CD4-positive, CD25-positive, alpha-beta regulatory T cell (primary cell): Measurements from ENCODE around the gene VPS18. TPM values are rescaled to one million over a fixed set of nuclear protein-coding genes. Genes with fewer than 3 reads are reported as not detected.
A peak's percentile ranks its signal among the peaks of the same experiment; 100 is the strongest.

ENCODE experiments used
- ATAC-seq, 2 donors: fragments of 150-1000 bp; cut with Tn5 transposase; one replicate each; pipeline ENCODE4 v1.10.0; 2021; ENCODE audit warnings: low read depth in 2 of 2, moderate number of reproducible peaks in 2 of 2, moderate library complexity in 1 of 2
- DNase-seq, 3 donors: peaks; one replicate each; pipeline versions ENCODE4 v3.0.0 to v3.0.0-alpha.2; 2012 to 2022; ENCODE audit warnings: mixed read lengths in 1 of 3
- H3K27ac ChIP-seq: one replicate; pipeline ENCODE4 v1.7.0; 2013; ENCODE audit warnings: mild to moderate bottlenecking, low read length; ENCODE audit not compliant: insufficient read depth, poor library complexity, severe bottlenecking
- H3K27me3 ChIP-seq: one replicate; pipeline ENCODE4 v1.7.0; 2013; ENCODE audit warnings: low read length; ENCODE audit not compliant: control insufficient read depth, insufficient read depth
- H3K36me3 ChIP-seq: one replicate; pipeline ENCODE4 v1.7.0; 2013; ENCODE audit warnings: mild to moderate bottlenecking, low read length, moderate library complexity; ENCODE audit not compliant: control insufficient read depth, insufficient read depth
- H3K4me1 ChIP-seq: 2 replicates; pipeline ENCODE4 v1.7.0; 2013; ENCODE audit warnings: mild to moderate bottlenecking, low read length; ENCODE audit not compliant: insufficient read depth, control insufficient read depth, poor library complexity, severe bottlenecking
- H3K4me3 ChIP-seq: one replicate; pipeline ENCODE4 v1.7.0; 2013; ENCODE audit warnings: low read depth, mild to moderate bottlenecking, low read length, moderate library complexity
- H3K9me3 ChIP-seq, 2 experiments: 1 replicate in 1 of 2; 2 replicates in 1 of 2; pipeline ENCODE4 v1.7.0; 2013; ENCODE audit warnings: low read length in 2 of 2, mild to moderate bottlenecking in 1 of 2, moderate library complexity in 1 of 2; ENCODE audit not compliant: control insufficient read depth in 2 of 2
- H3K27ac Mint-ChIP-seq, 3 donors: one replicate each; pipeline ENCODE4 v1.8.0; 2020 to 2022; ENCODE audit warnings: mild to moderate bottlenecking in 3 of 3, mixed read lengths in 3 of 3, moderate library complexity in 2 of 3
- H3K27me3 Mint-ChIP-seq: one replicate; pipeline ENCODE4 v1.8.0; 2022; ENCODE audit warnings: mild to moderate bottlenecking, mixed read lengths
- H3K36me3 Mint-ChIP-seq: one replicate; pipeline ENCODE4 v1.8.0; 2020; ENCODE audit warnings: mixed read lengths
- H3K4me1 Mint-ChIP-seq, 4 donors: one replicate each; pipeline ENCODE4 v1.8.0; 2020 to 2022; ENCODE audit warnings: mixed read lengths in 4 of 4, mild to moderate bottlenecking in 1 of 4
- H3K4me3 Mint-ChIP-seq, 4 donors: one replicate each; pipeline ENCODE4 v1.8.0; 2020 to 2022; ENCODE audit warnings: mild to moderate bottlenecking in 4 of 4, mixed read lengths in 4 of 4, moderate library complexity in 3 of 4
- H3K9me3 Mint-ChIP-seq, 7 donors: one replicate each; pipeline ENCODE4 v1.8.0; 2020 to 2022; ENCODE audit warnings: mixed read lengths in 7 of 7, mild to moderate bottlenecking in 3 of 7, moderate library complexity in 2 of 7
- polyA plus RNA-seq, 4 donors: library from polyadenylated mRNA; unstranded; fragments of 300-500 nt; fragmentation: Illumina TruSeq; gene quantifications; one replicate each; pipeline ENCODE4 v1.2.3, GENCODE V29; 2021
- total RNA-seq: library from RNA; stranded (reverse); gene quantifications from one replicate; pipeline ENCODE4 v1.2.3, GENCODE V29; 2022

VPS18 gene
- total and polyA plus RNA-seq, 5 donors from 2014 or later: 19.5 to 26.5 (median 25.1) TPM

DNA sequence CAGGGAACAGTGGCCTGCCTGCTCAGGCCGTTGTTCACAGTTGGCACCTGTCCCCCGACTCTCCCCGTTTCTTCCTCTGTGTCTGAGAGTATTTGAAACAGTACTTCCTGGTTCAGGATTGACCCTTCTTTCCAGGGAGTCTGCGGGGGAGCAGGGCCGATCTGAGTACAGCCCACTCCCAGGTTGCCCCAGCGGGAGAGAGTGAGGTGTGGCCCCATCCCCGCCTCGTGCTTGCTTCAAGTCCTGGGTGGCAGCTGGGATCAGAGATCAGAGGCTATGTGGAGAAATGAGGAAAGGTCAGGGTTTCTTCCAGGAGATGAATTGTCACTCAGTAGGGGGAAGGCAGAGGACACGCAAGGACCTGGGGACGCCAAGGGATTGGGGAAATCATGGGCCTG, 28.4 kb downstream of the VPS18 start:
- no peaks in the 10 kb centered on the region for H3K9me3 ChIP-seq
- ATAC-seq (no peak), DNase-seq (no peak)
- H3K4me1 ChIP-seq: peaks cover 21% of the 10 kb centered on the region
- H3K27me3 ChIP-seq: peaks cover 5% of the 10 kb centered on the region
- no peak overlapping the region for H3K4me3 ChIP-seq
- Mint-ChIP-seq H3K9me3 (peaks cover 0 to 2% (median 0%) of the 10 kb centered on the region in 7 donors), H3K27ac (peak overlapping the region in 1 of 3 donors; percentile 71), H3K27me3 (peaks cover 26% of the 10 kb centered on the region), H3K4me3 (no peak overlapping the region), H3K4me1 (peaks cover 0 to 20% (median 13%) of the 10 kb centered on the region in 4 donors), H3K36me3 (no peaks in the 10 kb centered on the region)
- H3K27ac ChIP-seq: no peak overlapping the region
- H3K36me3 ChIP-seq: no peaks in the 10 kb centered on the region

DNA sequence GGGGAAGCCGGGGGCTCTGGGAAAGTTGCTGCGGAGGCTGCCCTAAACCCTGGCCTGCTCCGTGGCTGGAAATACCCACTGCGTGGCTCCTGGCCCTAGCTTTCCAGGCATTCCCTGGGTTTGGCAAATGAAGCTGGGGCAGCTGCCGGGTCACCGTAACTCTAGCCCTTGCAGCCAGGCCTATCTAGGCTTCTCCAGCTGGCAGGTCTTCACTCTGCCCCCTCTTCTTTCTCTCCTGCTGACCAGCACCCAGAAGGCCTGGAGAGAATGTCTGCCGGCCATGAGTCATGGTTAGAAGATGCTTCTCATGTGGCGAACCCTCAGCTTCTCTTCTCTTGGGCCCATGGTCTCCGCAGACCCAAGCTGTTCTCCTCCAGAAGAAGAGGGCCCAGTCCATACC, 29.3 kb downstream of the VPS18 start:
- no peak overlapping the region for H3K27ac ChIP-seq
- DNase-seq: no peak
- Mint-ChIP-seq H3K36me3 (no peaks in the 10 kb centered on the region), H3K27ac (no peak overlapping the region), H3K4me1 (peaks cover 0 to 25% (median 14%) of the 10 kb centered on the region in 4 donors), H3K4me3 (no peak overlapping the region), H3K9me3 (peaks cover 0 to 2% (median 0%) of the 10 kb centered on the region in 7 donors), H3K27me3 (peaks cover 28% of the 10 kb centered on the region)
- no peaks in the 10 kb centered on the region for H3K36me3 ChIP-seq
- no peak for ATAC-seq
- peaks cover 5% of the 10 kb centered on the region for H3K27me3 ChIP-seq
- no peaks in the 10 kb centered on the region for H3K9me3 ChIP-seq
- H3K4me3 ChIP-seq: no peak overlapping the region
- peaks cover 30% of the 10 kb centered on the region for H3K4me1 ChIP-seq

DNA sequence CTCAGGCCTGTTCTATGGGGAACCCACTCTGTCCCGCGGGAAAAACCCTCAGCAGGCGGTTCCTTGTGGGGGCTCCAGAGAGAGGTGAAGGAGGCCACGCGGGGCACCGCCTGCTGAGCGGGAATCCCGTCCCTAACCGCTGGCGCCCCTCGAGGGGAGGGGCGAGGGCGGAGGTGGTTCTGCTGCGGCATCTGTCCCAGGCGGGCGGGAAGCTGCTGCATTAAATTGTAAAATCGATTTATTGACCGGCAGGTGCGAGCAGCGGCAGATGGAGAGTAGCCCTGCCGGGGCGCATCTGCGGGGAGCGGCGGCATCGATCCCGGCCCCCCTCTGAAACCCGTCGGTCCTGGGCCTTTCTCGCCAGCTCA, 31.2 kb downstream of the VPS18 start:
- H3K27me3 Mint-ChIP-seq: peaks cover 47% of the 10 kb centered on the region
- peak overlapping the region in 1 of 4 donors; percentile 83 for H3K4me3 Mint-ChIP-seq
- no peak for DNase-seq
- H3K9me3 Mint-ChIP-seq: peaks cover 0 to 5% (median 0%) of the 10 kb centered on the region in 7 donors
- peaks cover 5% of the 10 kb centered on the region for H3K27me3 ChIP-seq
- peaks cover 50% of the 10 kb centered on the region for H3K4me1 ChIP-seq
- no peak overlapping the region for H3K4me3 ChIP-seq
- ATAC-seq: no peak
- no peak overlapping the region for H3K27ac ChIP-seq
- H3K27ac Mint-ChIP-seq: no peak overlapping the region
- H3K4me1 Mint-ChIP-seq: peaks cover 0 to 41% (median 21%) of the 10 kb centered on the region in 4 donors
- no peaks in the 10 kb centered on the region for H3K9me3 ChIP-seq
- H3K36me3 Mint-ChIP-seq: no peaks in the 10 kb centered on the region
- H3K36me3 ChIP-seq: no peaks in the 10 kb centered on the region

DNA sequence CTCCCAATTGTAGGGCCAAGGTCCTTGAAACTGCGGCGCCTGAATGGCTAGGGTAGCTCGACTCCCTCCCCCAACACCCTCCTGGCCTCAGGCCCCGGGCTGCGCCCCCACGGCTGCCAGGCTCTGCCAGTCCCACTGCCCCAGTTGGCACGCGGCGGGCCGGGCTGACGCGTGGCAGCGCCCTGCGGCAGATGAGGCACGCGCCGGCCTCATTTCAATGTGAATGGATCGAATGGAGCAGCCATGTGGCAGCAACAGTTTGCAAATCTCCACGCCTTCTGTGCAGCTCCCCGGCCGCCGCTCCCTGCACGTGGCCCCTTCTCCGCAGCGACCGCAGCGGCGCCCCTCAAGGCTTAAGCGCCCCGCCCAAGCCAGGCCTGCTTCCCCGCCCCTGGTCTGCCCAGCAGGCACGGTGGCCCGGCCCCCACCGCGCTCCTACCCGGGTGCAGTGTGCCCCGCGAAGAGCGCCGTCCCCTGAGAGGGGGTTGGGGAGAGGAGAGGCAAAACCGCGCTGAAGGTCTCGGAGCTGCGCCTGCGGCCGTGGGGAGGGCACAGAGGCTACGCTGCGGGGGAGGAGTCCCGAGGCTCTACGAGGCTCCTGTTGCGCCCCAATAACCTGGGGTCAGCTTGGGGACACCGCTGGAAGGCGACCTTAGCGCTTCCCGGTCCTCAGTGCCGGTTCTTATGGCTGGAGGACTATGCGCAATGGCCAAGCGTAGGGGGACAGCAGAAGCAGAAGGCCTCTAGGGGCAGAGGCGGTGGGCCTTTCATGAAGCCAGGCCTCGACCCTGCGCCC, 31.8 kb downstream of the VPS18 start:
- Histone ChIP-seq H3K4me3 (no peak overlapping the region), H3K9me3 (no peaks in the 10 kb centered on the region), H3K36me3 (no peaks in the 10 kb centered on the region), H3K4me1 (peaks cover 55% of the 10 kb centered on the region), H3K27ac (no peak overlapping the region), H3K27me3 (peaks cover 6% of the 10 kb centered on the region)
- Mint-ChIP-seq H3K36me3 (no peaks in the 10 kb centered on the region), H3K27me3 (peaks cover 53% of the 10 kb centered on the region), H3K4me3 (peak overlapping the region in 3 of 4 donors; percentile 21 to 65 (median 38)), H3K4me1 (peaks cover 0 to 47% (median 24%) of the 10 kb centered on the region in 4 donors), H3K9me3 (peaks cover 0 to 5% (median 0%) of the 10 kb centered on the region in 7 donors), H3K27ac (no peak overlapping the region)
- peak in 1 of 3 donors; percentile 20 for DNase-seq
- no peak for ATAC-seq

DNA sequence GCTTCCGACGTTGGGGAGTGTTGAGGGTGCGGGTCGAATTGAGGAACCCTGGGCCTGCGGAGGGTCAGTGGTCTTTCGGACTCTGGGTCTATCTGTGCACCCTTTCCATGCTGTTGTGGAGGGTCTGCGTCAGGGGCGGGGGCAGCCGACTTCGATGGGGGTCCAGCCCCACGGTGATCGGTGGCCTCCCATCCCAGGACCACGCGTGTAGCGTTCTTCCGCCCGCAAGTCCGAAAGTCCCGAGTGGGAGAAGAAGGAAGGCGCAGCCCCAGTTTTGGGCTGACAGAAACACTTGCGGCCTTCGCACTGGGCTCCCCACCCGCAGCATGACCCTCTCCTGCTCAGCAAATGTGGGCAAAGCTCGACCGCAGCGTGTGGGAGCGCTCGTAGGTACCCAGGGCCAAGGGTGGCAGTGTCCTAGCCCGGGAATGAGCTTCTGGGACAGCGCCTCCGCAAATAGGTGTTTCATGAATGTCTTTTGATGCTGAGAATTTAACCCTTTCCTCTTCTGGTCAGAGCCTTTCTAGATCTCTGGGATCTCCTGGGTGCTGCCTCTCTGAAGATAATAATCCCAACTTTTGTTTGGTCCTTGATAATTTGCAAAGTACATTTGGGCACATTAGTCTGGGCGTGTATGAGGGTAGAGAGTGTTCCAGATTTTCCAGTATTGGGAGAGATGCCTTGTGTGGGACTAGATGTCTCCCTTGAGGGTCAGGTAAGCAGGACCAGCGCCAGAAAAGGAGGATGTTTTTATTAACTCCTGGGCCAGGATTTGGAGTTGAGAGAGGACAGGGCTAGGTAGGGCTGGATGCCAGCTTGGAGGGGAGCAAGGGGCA, 32.6 kb downstream of the VPS18 start:
- H3K27ac ChIP-seq: no peak overlapping the region
- peaks cover 57% of the 10 kb centered on the region for H3K4me1 ChIP-seq
- no peaks in the 10 kb centered on the region for H3K36me3 ChIP-seq
- H3K4me3 ChIP-seq: no peak overlapping the region
- Mint-ChIP-seq H3K36me3 (no peaks in the 10 kb centered on the region), H3K27me3 (peaks cover 61% of the 10 kb centered on the region), H3K4me1 (peaks cover 0 to 55% (median 26%) of the 10 kb centered on the region in 4 donors), H3K27ac (no peak overlapping the region), H3K4me3 (peak overlapping the region; percentile 62 to 83 (median 72)), H3K9me3 (peaks cover 0 to 5% (median 0%) of the 10 kb centered on the region in 7 donors)
- ATAC-seq: no peak
- DNase-seq: no peak
- H3K9me3 ChIP-seq: no peaks in the 10 kb centered on the region
- peaks cover 13% of the 10 kb centered on the region for H3K27me3 ChIP-seq

DNA sequence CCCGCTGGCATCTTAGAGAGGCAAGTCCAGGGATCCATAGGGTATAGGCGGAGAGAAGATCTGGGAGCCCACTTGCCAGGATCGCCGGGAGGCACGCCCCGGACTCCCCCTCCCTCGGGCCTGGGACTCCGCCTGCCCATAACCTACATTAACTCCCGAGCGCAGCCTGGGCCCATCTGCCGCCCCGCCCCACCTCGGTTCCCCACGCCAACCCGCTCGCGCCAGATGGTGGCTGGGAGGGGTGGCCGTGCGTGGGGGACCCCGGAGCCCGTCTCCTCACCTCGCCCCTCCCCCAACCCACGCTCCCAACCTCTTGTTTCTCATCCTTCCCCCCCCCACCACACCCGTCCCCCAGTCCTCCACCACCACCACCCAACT, 33.2 kb downstream of the VPS18 start:
- H3K27ac Mint-ChIP-seq: no peak overlapping the region
- Histone ChIP-seq H3K4me3 (no peak overlapping the region), H3K27ac (no peak overlapping the region), H3K4me1 (peaks cover 57% of the 10 kb centered on the region), H3K36me3 (no peaks in the 10 kb centered on the region), H3K27me3 (peaks cover 13% of the 10 kb centered on the region), H3K9me3 (no peaks in the 10 kb centered on the region)
- peaks cover 67% of the 10 kb centered on the region for H3K27me3 Mint-ChIP-seq
- peak overlapping the region; percentile 62 to 83 (median 72) for H3K4me3 Mint-ChIP-seq
- DNase-seq (no peak), ATAC-seq (no peak)
- no peaks in the 10 kb centered on the region for H3K36me3 Mint-ChIP-seq
- H3K9me3 Mint-ChIP-seq: peaks cover 0 to 5% (median 0%) of the 10 kb centered on the region in 7 donors
- H3K4me1 Mint-ChIP-seq: peaks cover 0 to 61% (median 26%) of the 10 kb centered on the region in 4 donors

DNA sequence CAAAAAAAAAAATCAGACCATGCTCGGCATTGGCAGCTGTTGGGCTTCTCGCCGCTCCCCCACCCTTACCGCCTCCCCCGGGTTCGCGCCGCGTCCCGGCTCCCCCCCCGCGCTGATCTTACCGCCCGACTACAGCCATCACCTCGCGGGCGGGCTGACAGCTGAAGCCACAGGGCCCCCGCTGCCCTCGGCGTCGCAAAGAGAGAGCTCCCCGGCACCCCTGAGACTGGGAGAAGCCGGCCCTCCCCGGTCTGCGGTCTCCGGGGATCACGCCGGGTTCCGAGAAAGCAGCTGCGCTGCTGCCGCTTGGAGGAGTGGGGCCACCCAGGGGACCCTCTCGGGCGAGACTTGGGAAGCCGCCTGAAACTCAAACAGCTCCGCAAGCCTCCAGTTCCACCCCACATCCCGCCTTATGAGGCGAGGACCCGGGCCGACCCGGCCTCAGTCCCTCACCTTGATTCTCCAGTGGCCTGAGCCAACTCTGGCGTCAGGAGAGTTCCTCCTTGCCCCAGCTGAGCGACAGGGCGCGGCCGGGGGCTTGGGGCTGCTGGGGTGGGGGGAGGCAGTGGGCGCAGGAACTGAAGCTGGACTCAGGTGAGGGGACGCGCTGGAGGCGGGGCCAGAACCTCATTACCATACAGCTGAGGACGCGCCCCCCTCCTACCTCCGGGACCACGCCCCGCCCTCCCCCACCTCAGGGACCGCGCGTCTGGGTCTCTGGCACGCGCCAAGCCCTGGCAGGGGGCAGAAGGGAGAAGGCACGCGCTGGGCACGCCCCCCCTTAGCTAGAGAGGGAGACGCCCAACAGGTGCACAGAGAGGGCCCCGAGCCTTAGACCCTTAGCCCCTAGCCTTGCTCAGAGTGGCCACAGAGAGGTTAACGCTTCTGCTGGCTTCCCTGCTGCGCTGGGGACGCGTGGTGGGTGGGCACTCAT, 33.9 kb downstream of the VPS18 start:
- Mint-ChIP-seq H3K4me1 (peaks cover 0 to 61% (median 26%) of the 10 kb centered on the region in 4 donors), H3K27ac (no peak overlapping the region)
- peak in 1 of 3 donors; percentile 16 for DNase-seq

More for the DNA sequence above, 33.9 kb downstream of the VPS18 start:
- peaks cover 57% of the 10 kb centered on the region for H3K4me1 ChIP-seq
- peaks cover 13% of the 10 kb centered on the region for H3K27me3 ChIP-seq
- H3K36me3 ChIP-seq: no peaks in the 10 kb centered on the region
- Mint-ChIP-seq H3K36me3 (no peaks in the 10 kb centered on the region), H3K9me3 (peaks cover 0 to 5% (median 0%) of the 10 kb centered on the region in 7 donors), H3K27me3 (peaks cover 73% of the 10 kb centered on the region), H3K4me3 (peak overlapping the region; percentile 82 to 86 (median 84))
- no peak for ATAC-seq
- H3K4me3 ChIP-seq: peak overlapping the region; percentile 37
- no peak overlapping the region for H3K27ac ChIP-seq
- H3K9me3 ChIP-seq: no peaks in the 10 kb centered on the region
